ENCODE measurements around the gene TEX36. TPM values are rescaled to one million over a fixed set of nuclear protein-coding genes. Genes with fewer than 3 reads are reported as not detected.

Gene TEX36
- polyA plus RNA-seq, 1 donor from 2014 or later = not detected

GRCh38 chr10:125631806-125632205, 51.2 kb downstream of the TEX36 start:
- no peaks in the 10 kb centered on the region for H3K36me3 ChIP-seq (ENCODE audit: insufficient read depth, low read length)
- no peaks in the 10 kb centered on the region for H3K79me2 ChIP-seq (replicated peaks; ENCODE audit: insufficient read depth, low read length)
- H3K4me2 ChIP-seq (ENCODE audit: low read length) = no peak overlapping the region
- H3K9me3 ChIP-seq (ENCODE audit: low read length) = no peaks in the 10 kb centered on the region
- no peaks in the 10 kb centered on the region for H3K27me3 ChIP-seq (ENCODE audit: insufficient read depth, low read depth, low read length)
- H4K20me1 ChIP-seq (ENCODE audit: insufficient read depth) = no peaks in the 10 kb centered on the region
- TF ChIP-seq SMC3 (conservative IDR thresholded peaks at IDR 0.05; ENCODE audit: poor library complexity) (no peak), TAF1 (IDR thresholded peaks at IDR 0.05; ENCODE audit: low read depth) (no peak), EZH2 (IDR thresholded peaks at IDR 0.05; ENCODE audit: borderline replicate concordance, insufficient read depth, low read length, poor library complexity, severe bottlenecking) (no peak), EP300 (conservative IDR thresholded peaks at IDR 0.05; ENCODE audit: poor library complexity, severe bottlenecking) (no peak), RAD21 (conservative IDR thresholded peaks at IDR 0.05) (no peak), CTCF (IDR thresholded peaks at IDR 0.05; ENCODE audit: poor library complexity, severe bottlenecking) (no peak), POLR2AphosphoS5 (IDR thresholded peaks at IDR 0.05) (no peak), MXI1 (conservative IDR thresholded peaks at IDR 0.05; ENCODE audit: poor library complexity, severe bottlenecking) (no peak), REST (IDR thresholded peaks at IDR 0.05; ENCODE audit: borderline replicate concordance) (no peak)
- H3K9me2 ChIP-seq (ENCODE audit: insufficient read depth, low read length) = no peaks in the 10 kb centered on the region
- H2AFZ ChIP-seq (ENCODE audit: low read depth, low read length) = no peak overlapping the region
- no peak overlapping the region for H3K27ac ChIP-seq (ENCODE audit: low read length)
- no peaks in the 10 kb centered on the region for H3F3A ChIP-seq (ENCODE audit: insufficient read depth, low read length, poor library complexity, severe bottlenecking)
- no peak overlapping the region for H3K9ac ChIP-seq (ENCODE audit: low read length)
- no peak overlapping the region for H3K4me3 ChIP-seq (ENCODE audit: low read length)

GRCh38 chr10:125629758-125630376, 53.1 kb downstream of the TEX36 start:
- Histone ChIP-seq H3K4me3 (ENCODE audit: low read length) (no peak overlapping the region), H3K9me2 (ENCODE audit: insufficient read depth, low read length) (no peaks in the 10 kb centered on the region), H3K27me3 (ENCODE audit: insufficient read depth, low read depth, low read length) (no peaks in the 10 kb centered on the region), H3K9ac (ENCODE audit: low read length) (no peak overlapping the region), H2AFZ (ENCODE audit: low read depth, low read length) (no peak overlapping the region), H3F3A (ENCODE audit: insufficient read depth, low read length, poor library complexity, severe bottlenecking) (no peaks in the 10 kb centered on the region), H3K9me3 (ENCODE audit: low read length) (no peaks in the 10 kb centered on the region), H3K27ac (ENCODE audit: low read length) (no peak overlapping the region), H4K20me1 (ENCODE audit: insufficient read depth) (no peaks in the 10 kb centered on the region), H3K36me3 (ENCODE audit: insufficient read depth, low read length) (no peaks in the 10 kb centered on the region), H3K4me2 (ENCODE audit: low read length) (no peak overlapping the region), H3K79me2 (replicated peaks; ENCODE audit: insufficient read depth, low read length) (no peaks in the 10 kb centered on the region)
- TF ChIP-seq EZH2 (IDR thresholded peaks at IDR 0.05; ENCODE audit: borderline replicate concordance, insufficient read depth, low read length, poor library complexity, severe bottlenecking) (no peak), RAD21 (conservative IDR thresholded peaks at IDR 0.05) (peak; percentile 91), CTCF (IDR thresholded peaks at IDR 0.05; ENCODE audit: poor library complexity, severe bottlenecking) (peak; percentile 88), REST (IDR thresholded peaks at IDR 0.05; ENCODE audit: borderline replicate concordance) (no peak), SMC3 (conservative IDR thresholded peaks at IDR 0.05; ENCODE audit: poor library complexity) (peak; percentile 95), EP300 (conservative IDR thresholded peaks at IDR 0.05; ENCODE audit: poor library complexity, severe bottlenecking) (no peak)
